ENCODE measurements around the gene TRERF1.

DNA sequence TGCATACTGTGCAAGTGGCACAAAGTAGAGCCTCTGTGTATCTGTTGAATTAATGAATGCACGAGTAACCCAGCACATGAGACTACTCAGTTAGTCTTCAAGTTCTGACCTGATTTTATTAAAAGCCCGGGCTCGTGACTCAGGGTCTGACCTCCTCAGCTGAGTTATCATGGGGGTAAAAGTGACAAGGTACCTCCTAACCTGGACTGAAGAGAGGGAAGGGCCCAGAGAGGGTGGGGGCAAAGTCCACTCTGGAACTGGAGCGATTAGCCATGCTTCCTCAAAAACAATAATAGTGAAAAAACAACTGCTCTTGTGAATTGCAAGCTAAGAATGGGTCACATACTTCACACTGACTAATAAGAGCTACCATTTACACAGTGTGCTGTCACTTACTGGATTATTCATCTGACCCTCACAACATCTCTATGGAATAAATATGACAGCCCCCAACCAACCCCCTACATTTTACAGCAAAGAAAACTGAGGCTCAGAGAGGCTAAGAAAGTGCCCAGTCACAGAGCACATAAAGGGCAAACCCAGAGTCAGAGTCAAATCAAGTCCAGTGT is 26.7 kb downstream of the TRERF1 start:
- TF ChIP-seq, protein P1, sequence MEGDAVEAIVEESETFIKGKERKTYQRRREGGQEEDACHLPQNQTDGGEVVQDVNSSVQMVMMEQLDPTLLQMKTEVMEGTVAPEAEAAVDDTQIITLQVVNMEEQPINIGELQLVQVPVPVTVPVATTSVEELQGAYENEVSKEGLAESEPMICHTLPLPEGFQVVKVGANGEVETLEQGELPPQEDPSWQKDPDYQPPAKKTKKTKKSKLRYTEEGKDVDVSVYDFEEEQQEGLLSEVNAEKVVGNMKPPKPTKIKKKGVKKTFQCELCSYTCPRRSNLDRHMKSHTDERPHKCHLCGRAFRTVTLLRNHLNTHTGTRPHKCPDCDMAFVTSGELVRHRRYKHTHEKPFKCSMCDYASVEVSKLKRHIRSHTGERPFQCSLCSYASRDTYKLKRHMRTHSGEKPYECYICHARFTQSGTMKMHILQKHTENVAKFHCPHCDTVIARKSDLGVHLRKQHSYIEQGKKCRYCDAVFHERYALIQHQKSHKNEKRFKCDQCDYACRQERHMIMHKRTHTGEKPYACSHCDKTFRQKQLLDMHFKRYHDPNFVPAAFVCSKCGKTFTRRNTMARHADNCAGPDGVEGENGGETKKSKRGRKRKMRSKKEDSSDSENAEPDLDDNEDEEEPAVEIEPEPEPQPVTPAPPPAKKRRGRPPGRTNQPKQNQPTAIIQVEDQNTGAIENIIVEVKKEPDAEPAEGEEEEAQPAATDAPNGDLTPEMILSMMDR (IDR thresholded peaks at IDR 0.05) = no peak
- TF ChIP-seq POLR2AphosphoS5 (IDR thresholded peaks at IDR 0.05) = no peak

Measured in prostate gland (tissue), 2 donors.